ENCODE data around the gene CEP192.
"Not testable (repeated sequence)": the region's sequence is repeated elsewhere in the genome, so short reads cannot be mapped to it uniquely, and the experiment has no call there.

Gene CEP192, protein sequence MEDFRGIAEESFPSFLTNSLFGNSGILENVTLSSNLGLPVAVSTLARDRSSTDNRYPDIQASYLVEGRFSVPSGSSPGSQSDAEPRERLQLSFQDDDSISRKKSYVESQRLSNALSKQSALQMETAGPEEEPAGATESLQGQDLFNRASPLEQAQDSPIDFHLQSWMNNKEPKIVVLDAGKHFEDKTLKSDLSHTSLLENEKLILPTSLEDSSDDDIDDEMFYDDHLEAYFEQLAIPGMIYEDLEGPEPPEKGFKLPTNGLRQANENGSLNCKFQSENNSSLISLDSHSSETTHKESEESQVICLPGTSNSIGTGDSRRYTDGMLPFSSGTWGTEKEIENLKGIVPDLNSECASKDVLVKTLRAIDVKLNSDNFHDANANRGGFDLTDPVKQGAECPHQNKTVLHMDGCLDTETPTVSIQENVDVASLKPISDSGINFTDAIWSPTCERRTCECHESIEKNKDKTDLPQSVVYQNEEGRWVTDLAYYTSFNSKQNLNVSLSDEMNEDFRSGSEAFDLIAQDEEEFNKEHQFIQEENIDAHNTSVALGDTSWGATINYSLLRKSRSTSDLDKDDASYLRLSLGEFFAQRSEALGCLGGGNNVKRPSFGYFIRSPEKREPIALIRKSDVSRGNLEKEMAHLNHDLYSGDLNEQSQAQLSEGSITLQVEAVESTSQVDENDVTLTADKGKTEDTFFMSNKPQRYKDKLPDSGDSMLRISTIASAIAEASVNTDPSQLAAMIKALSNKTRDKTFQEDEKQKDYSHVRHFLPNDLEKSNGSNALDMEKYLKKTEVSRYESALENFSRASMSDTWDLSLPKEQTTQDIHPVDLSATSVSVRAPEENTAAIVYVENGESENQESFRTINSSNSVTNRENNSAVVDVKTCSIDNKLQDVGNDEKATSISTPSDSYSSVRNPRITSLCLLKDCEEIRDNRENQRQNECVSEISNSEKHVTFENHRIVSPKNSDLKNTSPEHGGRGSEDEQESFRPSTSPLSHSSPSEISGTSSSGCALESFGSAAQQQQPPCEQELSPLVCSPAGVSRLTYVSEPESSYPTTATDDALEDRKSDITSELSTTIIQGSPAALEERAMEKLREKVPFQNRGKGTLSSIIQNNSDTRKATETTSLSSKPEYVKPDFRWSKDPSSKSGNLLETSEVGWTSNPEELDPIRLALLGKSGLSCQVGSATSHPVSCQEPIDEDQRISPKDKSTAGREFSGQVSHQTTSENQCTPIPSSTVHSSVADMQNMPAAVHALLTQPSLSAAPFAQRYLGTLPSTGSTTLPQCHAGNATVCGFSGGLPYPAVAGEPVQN (N-terminal part only)

DNA sequence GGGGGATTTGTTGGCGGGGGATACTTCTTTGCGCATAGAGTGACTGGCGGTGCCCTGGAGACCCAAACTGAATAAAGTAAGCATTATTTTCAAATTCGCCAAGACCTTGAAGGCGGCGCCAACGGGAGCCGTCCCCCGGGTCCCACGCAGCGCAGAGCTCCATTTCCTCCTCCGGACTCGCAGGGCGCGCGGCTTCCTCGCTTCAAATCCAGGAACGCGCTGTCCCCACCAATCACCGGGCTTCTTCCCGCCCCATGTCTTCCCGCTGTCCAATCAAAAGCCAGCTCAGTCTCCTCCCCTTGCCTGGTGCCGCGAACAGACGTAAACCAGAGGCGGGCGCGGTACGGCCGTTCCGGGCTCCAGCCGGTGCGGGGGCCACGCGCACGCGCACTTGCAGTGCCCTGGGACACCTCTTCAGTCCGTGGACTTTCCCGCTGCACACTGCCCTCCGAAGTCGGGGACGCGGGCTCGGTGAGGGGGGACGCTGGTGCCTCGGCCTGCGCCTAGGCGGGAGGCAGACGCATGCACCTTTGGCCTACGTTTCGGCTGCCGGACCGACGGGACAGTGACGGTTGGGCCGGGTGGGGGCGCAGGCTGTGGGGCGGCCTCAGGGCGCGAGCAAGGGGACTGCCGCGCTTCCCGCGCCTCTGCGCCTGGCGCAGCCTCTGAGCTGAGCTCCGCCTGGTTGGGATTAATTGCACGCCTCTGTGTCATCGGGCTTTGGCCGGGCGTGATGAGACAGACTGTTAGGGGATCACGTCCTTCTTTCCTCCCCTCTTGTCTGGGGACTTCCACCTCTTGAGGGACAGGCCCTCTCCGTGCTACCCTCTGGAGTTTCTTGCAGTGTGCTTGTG is at the start of gene CEP192:
Gene CEP192, plus strand, starts transcription at position 396 of the 854 bp plus-strand sequence. CDS start 8,063 bp downstream, outside the sequence.
- in situ Hi-C loops (cut with HindIII; ENCODE audit: low sequenced_read_pairs): no loop called here

DNA sequence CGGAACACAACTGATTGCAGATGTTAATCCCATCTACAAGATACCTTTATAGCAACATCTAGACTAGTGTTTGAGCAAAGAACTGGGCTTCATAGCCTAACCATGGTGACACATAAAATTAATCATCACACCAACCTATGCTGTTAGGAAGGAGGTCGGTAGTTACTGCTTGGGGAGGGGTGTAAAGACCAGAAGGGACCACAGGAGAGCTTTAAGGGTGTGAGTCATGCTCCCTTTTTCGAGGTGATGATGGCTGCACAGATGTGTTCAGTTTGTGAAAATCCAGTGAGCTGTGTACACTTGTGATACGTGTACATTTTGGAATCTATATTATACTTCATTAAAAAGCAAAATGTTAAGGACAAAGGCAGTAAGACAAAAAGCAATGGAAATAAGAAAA is 47.9 kb upstream of the CEP192 start:
- in situ Hi-C loops (cut with HindIII; ENCODE audit: low sequenced_read_pairs): no loop called here

DNA sequence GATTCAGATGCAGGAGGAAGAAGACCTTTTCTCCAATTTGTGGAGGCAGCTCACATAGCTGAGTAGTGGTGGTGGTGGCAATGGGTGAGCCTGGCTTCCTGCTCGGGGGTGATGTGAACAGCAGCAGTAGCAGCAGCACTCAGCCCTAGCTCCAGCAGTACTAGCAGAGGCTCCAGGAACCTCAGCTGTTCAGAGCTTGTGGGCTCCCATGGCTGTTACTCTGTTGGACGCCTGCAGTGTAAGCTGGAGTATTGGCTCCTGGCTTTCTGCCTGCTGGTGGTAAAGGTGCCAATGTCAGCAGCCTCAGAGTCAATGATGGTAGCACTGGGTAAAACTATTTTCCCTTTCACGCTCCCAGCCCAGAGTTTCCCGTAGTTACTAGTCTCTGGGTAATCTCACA is 46.5 kb upstream of the CEP192 start:
- in situ Hi-C loops (cut with HindIII; ENCODE audit: low sequenced_read_pairs): no loop called here

DNA sequence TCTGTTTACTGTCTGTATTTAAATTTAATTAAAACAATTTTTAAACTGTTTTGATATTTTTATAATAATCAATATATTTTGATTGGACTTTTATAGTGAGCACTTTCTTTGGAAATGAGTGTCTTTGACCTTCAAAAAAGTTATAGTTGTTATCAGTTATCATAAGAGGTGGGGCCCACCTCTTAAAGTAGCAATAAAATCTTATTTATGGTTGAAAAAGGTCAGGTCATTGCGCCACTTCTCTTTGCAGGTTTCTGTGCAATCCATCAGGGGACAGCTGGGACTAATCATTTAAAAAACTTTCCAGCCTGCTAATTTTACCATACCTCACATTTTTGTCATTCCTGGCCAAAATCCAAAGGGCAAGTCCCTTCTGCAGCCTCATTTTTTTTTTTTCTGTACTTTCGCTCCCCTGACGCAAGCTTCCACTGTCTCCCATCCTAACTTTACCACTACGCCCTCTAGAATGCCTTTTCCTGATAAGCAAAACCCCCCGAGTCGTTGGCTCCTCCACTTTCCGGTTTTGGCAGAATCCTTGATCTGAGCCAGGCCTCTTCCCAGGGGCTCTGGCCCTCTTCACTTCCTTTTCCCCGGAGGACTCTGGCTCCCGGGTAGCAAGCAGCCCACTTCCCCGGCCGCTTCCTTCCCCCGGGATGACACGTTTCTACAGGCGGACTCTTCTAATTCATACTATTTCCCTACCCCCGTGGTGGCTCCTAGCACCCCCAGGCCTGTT is 44.4 kb upstream of the CEP192 start:
- in situ Hi-C loops (cut with HindIII; ENCODE audit: low sequenced_read_pairs): no loop called here

DNA sequence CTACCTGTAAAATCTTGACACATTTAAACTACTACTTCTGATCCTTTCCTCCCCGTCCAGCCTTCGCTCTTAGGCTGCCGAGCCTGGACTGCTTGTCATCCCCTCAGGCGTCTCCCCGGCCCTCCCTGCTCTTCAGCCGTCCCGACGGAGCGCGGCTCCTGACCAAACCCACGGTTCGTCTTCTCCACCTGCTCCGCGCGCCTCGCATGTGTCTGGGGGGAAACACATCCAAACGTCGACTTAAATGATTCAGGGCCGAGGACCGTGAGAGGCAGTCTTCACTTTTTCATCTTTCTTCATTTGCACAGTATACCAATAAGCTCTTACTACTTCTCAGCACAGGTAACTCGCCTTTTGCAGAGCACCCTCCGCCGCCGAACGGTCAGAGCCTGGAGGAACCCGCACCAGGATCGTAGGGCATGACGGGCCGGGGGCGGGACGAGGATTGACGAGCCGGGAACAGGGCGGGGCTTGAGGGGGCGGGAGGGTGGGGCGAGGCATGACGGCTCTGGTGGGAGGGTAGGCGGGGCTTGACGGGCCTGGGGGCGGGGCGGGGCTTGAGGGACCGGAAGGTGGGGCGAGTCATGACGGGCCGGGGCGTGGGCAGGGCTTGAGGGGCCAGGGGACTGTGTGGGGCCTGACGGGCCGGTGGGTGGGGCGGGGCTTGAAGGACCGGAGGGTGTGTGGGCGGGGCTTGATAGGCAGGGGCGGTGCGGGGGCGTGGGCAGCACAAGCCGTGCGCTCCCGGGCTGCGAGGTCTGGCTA is 43.7 kb upstream of the CEP192 start, which contains the start of gene SEH1L:
Gene SEH1L, plus strand, starts transcription at position 727 of the 765 bp plus-strand sequence. CDS start 111 bp downstream, outside the sequence.
- in situ Hi-C loops (cut with HindIII; ENCODE audit: low sequenced_read_pairs): no loop called here

DNA sequence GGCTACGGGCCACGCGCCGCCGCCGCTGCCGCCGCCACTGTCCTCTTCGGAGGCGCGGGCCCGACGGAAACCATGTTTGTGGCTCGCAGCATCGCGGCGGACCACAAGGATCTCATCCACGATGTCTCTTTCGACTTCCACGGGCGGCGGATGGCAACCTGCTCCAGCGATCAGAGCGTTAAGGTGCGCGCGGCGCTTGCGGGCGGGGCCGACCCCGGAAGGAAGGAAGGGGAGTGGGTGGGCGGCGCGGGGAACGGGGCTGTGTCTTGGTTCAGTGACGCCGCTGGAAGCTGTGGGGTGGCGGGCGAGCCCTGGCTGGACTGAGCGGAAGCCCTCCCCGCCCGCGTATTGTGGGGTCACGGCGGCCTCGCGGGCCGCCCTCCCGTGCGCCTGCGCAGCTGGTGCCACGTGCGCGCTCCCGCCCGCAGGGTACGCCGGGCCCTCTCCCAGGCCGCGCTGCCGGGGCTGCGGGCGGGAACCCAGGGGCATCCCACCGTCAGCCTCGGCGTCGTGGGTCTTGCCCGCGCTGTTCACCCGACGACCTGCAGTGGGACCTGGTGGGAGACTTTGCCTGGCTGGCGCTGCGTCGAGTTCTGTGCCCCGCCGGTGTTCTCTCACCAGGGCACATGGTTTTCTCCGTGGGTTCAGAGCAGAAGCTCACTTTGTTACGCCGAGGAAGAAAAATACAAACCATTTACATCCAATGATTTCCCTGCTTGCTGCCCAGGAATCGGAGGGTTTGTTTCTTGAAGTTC is 42.9 kb upstream of the CEP192 start:
- in situ Hi-C loops (cut with HindIII; ENCODE audit: low sequenced_read_pairs): no loop called here

DNA sequence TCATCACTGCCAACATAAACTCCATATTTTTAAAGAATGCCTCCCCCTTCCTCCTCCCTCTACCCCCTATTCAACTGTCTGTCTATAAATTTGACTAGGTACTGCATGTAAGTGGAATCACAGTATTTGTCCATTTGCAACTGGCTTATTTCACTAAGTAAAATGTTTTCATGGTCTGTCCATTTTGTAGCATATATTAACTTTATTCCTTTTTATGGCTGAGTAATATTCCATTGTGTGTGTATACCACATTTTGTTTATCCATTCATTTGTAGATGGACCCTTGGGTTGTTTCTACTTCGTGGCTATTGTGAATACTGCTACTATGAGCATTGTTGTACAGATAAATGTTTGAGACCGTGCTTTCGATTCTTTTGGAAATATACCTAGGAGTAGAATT is 32.7 kb upstream of the CEP192 start:
- in situ Hi-C loops (cut with HindIII; ENCODE audit: low sequenced_read_pairs): no loop called here

DNA sequence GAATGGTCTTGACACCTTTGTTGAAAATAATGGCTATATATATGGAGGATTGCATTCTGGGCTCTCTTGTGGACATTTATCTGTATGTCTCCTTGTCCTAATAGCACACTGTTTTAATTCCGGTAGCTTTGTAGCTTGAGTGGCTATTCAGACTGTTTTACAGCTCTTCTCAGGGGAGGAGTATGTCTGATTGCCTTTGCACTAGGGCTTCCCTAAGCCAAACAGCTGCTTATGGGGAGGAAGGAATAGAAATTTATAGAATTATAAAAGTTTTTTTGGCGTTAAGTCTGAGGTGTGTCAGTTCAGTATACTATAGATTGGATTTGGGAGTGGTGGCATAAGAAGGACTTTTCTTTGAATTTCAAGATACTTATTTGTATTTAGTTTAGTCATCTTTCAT is 30.8 kb upstream of the CEP192 start:
- in situ Hi-C loops (cut with HindIII; ENCODE audit: low sequenced_read_pairs): no loop called here

DNA sequence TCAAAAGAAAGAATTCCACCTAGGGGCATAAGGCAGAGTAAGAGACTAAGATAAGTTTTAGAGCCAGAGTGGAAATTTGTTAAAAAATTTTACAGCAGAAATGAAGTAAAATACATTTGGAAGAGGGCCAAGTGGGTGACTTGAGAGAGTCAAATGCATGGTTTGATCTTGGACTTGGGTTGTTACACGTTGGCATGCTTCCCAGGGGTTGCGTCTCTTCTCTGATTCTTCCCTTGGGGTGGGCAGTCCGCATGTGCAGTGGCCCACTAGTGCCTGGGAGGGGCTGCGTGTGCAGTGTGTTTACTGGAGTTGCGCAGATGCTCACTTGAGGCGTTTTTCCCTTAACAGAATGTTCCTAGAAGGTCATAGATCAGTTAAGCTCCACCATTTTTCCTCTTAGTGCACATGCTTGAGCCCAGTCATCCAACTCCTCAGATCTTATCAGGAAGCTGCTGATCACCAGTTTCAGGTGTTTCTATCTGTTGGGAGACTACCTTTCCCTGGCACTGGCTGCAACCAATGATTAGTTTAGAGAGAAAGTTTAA is 30.2 kb upstream of the CEP192 start:
- in situ Hi-C loops (cut with HindIII; ENCODE audit: low sequenced_read_pairs): no loop called here

DNA sequence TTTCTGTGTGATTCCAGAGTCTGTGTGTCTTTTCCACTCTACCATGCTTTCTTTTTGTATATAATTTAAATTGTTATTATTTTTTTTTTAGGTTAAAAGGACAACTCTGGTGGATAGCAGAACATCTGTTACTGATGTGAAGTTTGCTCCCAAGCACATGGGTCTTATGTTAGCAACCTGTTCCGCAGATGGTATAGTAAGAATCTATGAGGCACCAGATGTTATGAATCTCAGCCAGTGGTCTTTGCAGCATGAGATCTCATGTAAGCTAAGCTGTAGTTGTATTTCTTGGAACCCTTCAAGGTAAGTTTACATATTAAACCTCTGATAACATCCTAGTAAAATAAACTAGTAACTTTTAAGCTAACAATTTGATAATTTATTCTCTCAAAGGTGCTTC is 28.1 kb upstream of the CEP192 start:
- in situ Hi-C loops (cut with HindIII; ENCODE audit: low sequenced_read_pairs): no loop called here

DNA sequence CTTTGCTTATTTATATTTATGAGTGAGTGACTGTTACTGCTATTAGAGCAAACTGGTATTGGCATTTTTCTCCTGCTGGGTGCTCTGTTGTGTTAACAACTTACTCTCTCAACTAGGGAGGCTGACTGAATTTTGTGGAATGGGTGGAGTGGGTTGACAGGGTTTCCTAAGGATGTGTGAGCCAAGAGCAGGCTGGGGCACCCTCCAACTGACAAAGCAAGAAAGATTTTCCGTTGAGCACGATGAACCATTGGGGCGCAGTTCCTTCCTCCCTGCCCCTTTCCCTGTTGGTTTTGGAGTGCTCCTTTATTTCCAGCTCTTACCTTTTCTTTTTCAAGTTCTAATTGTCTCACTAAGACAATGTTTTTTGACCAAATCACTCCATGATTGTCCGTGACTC is 23.0 kb upstream of the CEP192 start:
- in situ Hi-C loops (cut with HindIII; ENCODE audit: low sequenced_read_pairs): no loop called here

DNA sequence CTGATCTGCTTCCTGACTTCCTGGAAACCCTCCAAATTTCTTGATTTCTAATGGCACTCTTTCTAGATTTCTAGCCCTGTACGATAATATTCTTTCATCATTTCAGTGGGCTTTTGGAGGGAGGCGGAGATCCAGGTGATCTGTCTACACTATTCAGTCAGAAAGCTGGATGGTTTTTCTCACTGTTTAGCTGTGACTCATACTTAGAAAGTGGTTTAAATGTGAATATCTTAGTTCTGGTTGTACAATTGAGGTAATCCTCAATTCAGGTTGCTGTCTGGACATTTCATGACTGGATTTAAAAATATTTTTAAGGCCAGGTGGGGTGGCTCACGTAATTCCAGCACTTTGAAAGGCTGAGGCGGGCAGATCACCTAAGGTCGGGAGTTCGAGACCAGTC is 22.5 kb upstream of the CEP192 start:
- in situ Hi-C loops (cut with HindIII; ENCODE audit: low sequenced_read_pairs): no loop called here

DNA sequence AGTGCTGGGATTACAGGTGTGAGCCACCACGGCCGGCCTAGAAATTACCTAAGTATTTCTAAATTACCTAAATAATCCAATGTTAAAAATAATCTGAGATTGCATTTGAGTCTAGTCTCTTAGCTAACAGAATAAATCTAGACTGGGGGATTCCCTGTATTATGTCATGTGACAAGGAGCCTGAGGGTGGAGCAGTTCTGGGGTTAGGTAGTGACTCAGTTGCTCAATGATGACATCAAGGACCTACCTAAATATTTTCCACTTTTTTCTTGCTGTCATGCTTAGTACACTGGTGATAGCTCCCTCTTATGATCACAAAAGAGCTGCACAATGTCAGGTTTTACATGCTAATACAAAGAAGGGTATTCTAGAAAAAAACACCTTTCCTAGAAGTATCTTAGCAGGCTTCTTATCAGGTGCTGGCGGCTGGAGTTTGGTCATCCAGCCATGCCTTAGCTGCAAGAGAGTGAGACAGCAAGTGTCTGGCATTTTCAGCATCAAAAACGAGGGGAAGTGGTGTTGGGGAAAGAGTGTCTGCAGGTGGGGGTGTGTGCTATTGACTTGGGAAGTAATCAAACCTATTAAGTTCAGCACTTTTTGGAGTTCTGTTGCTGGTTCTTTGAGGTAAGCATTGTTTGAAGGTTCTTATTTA is 17.5 kb upstream of the CEP192 start:
- in situ Hi-C loops (cut with HindIII; ENCODE audit: low sequenced_read_pairs): no loop called here

DNA sequence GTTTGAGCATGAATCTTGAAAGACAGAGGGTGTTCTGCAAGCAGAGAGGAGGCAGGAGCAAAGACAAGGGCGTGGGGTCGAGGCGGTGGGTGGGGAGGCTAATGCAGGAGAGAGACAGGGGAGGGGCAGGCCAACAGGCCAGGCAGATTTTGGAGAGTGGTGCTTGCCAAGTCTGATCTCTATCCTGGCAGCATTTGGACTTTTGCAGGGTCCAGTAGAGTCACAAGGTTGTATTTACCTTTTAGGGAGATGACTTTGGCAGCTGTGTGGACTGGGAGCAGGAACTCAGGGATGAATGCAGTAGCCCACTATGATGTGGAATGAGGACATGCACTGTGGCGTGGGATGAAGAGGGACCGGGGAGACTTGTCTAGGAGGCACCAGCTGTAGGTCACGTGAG is 15.7 kb upstream of the CEP192 start:
- in situ Hi-C loops (cut with HindIII; ENCODE audit: low sequenced_read_pairs): no loop called here

DNA sequence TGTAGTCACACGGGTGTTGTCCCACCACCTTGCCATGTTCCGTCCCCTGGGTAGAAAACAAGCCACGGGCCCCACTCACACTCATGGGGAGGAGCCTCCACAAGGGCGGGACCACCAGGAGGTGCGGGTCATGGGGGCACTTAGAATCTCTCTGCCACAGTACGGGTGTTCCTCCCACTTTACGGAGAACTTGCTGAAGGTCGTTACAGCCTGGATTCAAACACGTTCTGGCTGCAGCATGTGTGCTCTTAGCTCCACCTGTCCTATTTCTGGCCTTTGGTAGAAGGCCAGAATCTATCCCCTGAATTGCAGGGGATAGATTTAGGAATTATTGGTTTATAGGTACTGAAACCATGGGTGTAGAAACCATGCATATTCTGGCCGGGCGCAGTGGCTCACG is 14.9 kb upstream of the CEP192 start:
- in situ Hi-C loops (cut with HindIII; ENCODE audit: low sequenced_read_pairs): no loop called here

DNA sequence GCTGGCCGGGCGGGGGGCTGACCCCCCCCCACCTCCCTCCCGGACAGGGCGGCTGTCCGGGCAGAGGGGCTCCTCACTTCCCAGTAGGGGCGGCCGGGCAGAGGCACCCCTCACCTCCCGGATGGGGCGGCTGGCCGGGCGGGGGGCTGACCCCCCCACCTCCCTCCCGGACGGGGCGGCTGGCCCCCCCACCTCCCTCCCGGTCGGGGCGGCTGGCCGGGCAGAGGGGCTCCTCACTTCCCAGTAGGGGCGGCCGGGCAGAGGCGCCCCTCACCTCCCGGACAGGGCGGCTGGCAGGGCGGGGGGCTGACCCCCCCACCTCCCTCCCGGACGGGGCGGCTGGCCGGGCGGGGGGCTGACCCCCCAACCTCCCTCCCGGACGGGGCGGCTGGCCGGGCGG is 11.1 kb upstream of the CEP192 start:
- in situ Hi-C loops (cut with HindIII; ENCODE audit: low sequenced_read_pairs): not testable (repeated sequence)

All from DLD1 (cell line).